AG04449 (cell line): ENCODE measurements around the gene GAGE10.
A peak's percentile ranks its signal among the peaks of the same experiment; 100 is the strongest.
"Not testable (repeated sequence)": the region's sequence is repeated elsewhere in the genome, so short reads cannot be mapped to it uniquely, and the experiment has no call there.

Source experiments
- CTCF ChIA-PET: fragments of 350-600 bp; formaldehyde crosslinking; extraction: SDS; loops from one replicate; lab custom pipeline; 2021; ENCODE audit warnings: antibody characterized with exemption; lab: Yijun Ruan, JAX
- POLR2A ChIA-PET: fragments of 400-600, 350-600 bp; formaldehyde crosslinking; extraction: SDS; loops from one replicate; lab custom pipeline; 2020; ENCODE audit warnings: antibody characterized with exemption, inconsistent platforms; lab: Yijun Ruan, JAX
- DNase-seq: peaks from one replicate; pipeline ENCODE4 v3.0.0-alpha.2; 2010; ENCODE audit warnings: low read depth, low spot score
- H3K4me3 ChIP-seq: 2 replicates; pipeline ENCODE4 v1.5.1; 2011; ENCODE audit warnings: low read depth, mild to moderate bottlenecking, control low read depth, low read length
- TF ChIP-seq, protein P1 (sequence below): IDR thresholded peaks from one replicate; pipeline ENCODE4 v1.5.1; 2011; ENCODE audit warnings: mild to moderate bottlenecking, moderate library complexity, low read length, control low read depth, inconsistent platforms; ENCODE audit not compliant: insufficient read depth; ENCODE audit errors: missing control alignments

Gene GAGE10

GRCh38 chrX:49292400-49293362 lies 10.8 kb upstream of the GAGE10 start:
- TF ChIP-seq, protein P1, sequence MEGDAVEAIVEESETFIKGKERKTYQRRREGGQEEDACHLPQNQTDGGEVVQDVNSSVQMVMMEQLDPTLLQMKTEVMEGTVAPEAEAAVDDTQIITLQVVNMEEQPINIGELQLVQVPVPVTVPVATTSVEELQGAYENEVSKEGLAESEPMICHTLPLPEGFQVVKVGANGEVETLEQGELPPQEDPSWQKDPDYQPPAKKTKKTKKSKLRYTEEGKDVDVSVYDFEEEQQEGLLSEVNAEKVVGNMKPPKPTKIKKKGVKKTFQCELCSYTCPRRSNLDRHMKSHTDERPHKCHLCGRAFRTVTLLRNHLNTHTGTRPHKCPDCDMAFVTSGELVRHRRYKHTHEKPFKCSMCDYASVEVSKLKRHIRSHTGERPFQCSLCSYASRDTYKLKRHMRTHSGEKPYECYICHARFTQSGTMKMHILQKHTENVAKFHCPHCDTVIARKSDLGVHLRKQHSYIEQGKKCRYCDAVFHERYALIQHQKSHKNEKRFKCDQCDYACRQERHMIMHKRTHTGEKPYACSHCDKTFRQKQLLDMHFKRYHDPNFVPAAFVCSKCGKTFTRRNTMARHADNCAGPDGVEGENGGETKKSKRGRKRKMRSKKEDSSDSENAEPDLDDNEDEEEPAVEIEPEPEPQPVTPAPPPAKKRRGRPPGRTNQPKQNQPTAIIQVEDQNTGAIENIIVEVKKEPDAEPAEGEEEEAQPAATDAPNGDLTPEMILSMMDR, result no peak
- H3K4me3 ChIP-seq, result no peak overlapping the region
- ChIA-PET CTCF (interaction anchor here (1.2 to 2.4 kb wide), 5 partner anchors 12 to 464 kb away, joined by 3 to 11 read pairs (median 5); no protein-coding TSS in a partner anchor), POLR2A (interaction anchor here (0.6 kb wide), 1 partner anchor 11 kb away, joined by 6 read pairs; no protein-coding TSS in a partner anchor)
- DNase-seq, result no peak

- H3K4me3 ChIP-seq, CTCF ChIA-PET, POLR2A ChIA-PET, DNase-seq: not testable (repeated sequence)
Measured at GRCh38 chrX:49299293-49299692, 4.2 kb upstream of the GAGE10 start.

DNA sequence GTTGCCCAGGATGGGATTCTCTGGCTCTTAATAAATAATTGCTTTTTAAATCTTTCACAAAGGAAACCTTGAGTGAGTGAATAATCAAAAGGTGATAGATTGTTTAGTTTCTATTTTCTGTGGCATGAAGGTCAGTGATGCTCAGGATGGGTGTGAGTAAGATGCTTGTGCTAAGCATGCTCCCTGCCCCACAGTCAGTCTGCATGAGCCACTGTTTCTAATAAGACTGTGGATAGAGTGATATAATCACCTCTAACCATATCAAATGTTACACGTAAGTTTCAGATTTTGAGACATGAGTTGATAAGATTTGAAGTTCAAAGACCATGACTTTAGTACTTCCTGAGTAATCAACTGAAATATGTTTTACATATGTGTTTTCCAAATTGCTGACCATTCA lies 2.7 kb upstream of the GAGE10 start:
- DNase-seq, result no peak
- ChIA-PET POLR2A (no interaction called here), CTCF (interaction anchor here (0.6 kb wide), 1 partner anchor 1728 kb away, joined by 4 read pairs; no protein-coding TSS in a partner anchor)
- H3K4me3 ChIP-seq, result no peak overlapping the region
- TF ChIP-seq, protein P1, result no peak

GRCh38 chrX:49307775-49308174 lies 4.3 kb downstream of the GAGE10 start:
- CTCF ChIA-PET, DNase-seq, H3K4me3 ChIP-seq, POLR2A ChIA-PET: not testable (repeated sequence)

GRCh38 chrX:49308604-49309269 lies 5.3 kb downstream of the GAGE10 start:
- ChIA-PET POLR2A (no interaction called here), CTCF (no interaction called here)
- H3K4me3 ChIP-seq, result no peak overlapping the region; the same call in 1 of the 2 replicates
- DNase-seq, result no peak
- TF ChIP-seq, protein P1, result no peak

- H3K4me3 ChIP-seq, result peak overlapping the region; percentile 32
- TF ChIP-seq, protein P1, result no peak
- ChIA-PET CTCF (no interaction called here), POLR2A (no interaction called here)
- no peak for DNase-seq
Measured at GRCh38 chrX:49309401-49309981, 6.0 kb downstream of the GAGE10 start.

DNA sequence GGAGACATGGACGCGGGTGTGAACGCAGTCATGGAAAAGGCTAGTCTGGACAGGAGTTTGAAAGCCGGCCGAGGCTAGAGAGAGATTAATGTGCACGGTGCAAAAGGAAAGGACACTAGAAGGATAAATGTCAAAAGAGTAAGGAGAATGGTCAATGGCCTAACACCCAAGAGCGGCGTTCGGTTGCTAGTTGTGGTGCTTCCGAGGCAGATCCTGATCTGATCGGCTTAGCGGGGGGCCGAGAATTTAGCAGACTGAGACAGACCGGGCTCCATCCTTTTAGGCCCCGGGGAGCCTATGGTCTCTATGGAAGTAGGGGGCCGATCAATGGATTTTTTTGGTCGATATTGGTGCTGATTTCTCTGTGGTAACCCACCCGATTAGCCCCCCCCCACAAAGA lies 6.9 kb downstream of the GAGE10 start:
- no peak overlapping the region for H3K4me3 ChIP-seq
- ChIA-PET CTCF (no interaction called here), POLR2A (no interaction called here)
- no peak for DNase-seq
- TF ChIP-seq, protein P1, result no peak
